GM12874 (cell line): ENCODE data around the gene TRPM2.

ENCODE experiments used
- TF ChIP-seq, protein P1 (sequence below): IDR thresholded peaks from 2 replicates; pipeline ENCODE4 v1.5.1; 2011; ENCODE audit warnings: low read depth, mild to moderate bottlenecking, control low read depth, low read length, moderate library complexity; ENCODE audit not compliant: insufficient read depth

TRPM2 gene

GRCh38 chr21:44449473-44450363, 96.3 kb downstream of the TRPM2 start:
- TF ChIP-seq, protein P1, sequence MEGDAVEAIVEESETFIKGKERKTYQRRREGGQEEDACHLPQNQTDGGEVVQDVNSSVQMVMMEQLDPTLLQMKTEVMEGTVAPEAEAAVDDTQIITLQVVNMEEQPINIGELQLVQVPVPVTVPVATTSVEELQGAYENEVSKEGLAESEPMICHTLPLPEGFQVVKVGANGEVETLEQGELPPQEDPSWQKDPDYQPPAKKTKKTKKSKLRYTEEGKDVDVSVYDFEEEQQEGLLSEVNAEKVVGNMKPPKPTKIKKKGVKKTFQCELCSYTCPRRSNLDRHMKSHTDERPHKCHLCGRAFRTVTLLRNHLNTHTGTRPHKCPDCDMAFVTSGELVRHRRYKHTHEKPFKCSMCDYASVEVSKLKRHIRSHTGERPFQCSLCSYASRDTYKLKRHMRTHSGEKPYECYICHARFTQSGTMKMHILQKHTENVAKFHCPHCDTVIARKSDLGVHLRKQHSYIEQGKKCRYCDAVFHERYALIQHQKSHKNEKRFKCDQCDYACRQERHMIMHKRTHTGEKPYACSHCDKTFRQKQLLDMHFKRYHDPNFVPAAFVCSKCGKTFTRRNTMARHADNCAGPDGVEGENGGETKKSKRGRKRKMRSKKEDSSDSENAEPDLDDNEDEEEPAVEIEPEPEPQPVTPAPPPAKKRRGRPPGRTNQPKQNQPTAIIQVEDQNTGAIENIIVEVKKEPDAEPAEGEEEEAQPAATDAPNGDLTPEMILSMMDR: no peak

DNA sequence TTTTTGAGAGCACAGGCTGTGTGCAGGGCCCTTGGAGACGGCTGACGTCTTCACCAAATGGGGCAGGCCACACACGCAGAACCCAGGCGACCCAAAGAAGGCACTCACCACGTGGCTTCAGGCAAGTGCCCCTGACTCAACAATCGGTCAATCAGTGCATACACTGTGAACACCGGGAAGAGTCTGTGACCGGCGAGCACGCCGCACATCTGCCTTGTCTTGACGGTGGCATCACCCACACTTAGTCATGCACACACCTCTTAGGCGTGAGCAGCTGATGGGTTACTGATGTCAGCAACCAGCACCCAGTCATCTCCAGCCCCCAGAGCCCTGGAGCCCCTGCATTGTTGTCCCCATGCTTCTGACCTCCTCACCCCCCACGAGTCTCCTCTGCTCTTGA, 97.0 kb downstream of the TRPM2 start:
- TF ChIP-seq, protein P1: no peak

- TF ChIP-seq, protein P1: no peak
Measured at GRCh38 chr21:44450999-44451398, 97.6 kb downstream of the TRPM2 start.

- TF ChIP-seq, protein P1: no peak
Measured at GRCh38 chr21:44453120-44453519, 99.7 kb downstream of the TRPM2 start.

DNA sequence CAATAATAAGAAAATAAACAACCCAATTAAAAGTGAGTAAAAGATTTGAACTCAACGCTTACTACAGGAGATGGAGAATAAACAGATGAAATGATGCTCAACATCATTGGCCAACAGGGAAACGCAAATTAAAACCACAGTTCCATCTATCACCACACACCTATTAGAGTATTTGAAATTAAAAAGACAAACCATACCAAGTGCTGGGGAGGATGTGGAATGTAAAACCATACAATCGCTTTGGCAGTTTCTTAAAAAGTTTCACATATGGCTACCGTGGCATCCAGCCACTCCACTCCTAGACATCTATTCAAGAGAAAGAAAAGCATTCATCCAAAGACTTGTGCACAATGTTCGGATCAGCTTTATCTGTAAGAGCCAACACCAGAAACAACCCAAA, 100.6 kb downstream of the TRPM2 start:
- TF ChIP-seq, protein P1: no peak

- TF ChIP-seq, protein P1: no peak
Measured at GRCh38 chr21:44454747-44455523, 101.5 kb downstream of the TRPM2 start, which contains the start of gene LRRC3. Gene LRRC3, plus strand, starts transcription at chr21:44455510. Its CDS starts 1,135 bp downstream, at chr21:44456645.

DNA sequence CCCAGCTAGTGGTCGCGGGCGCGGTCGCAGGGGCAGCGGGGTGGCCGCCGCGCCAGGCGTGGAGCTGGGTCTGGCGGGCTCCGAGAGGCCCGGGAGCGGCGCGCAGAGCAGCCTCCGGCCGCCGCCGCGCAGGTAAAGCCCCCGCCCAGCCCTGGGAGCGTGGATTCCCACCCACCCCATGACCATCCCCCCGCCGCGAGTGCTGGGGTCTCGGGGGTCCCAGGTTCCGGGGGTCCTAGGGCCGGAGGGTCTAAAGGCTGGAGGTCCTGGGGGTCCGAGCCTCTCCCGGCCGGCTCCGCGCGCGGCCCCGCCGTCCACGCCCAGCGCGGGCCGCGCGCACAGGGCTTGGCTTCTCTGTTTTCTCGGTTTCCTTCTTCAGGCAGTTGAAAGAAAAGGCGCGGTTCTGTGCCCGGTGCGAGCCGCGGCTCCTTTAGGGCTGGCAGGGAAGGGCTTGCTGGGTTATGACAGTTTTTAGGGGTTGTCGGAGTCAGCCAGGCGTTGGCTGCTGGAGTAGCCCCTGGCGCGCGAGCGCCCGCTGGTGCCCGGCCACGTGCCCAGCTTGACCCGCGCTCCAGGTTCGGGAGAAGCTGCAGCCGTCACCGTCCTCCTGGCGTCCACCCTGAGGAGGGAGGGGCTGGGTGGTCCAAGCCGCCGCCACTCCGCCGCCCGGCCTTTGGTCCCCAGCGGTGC, 102.2 kb downstream of the TRPM2 start:
- TF ChIP-seq, protein P1: peak; percentile 57
